HG03095 (cell line): ENCODE data around the gene RAB11FIP2.

Experiments
- ATAC-seq: cut with Tn5 transposase; IDR thresholded peaks from one replicate; pipeline ENCODE4 v1.9.1; 2021; ENCODE audit warnings: moderate library complexity; ENCODE audit not compliant: unreplicated experiment

Gene RAB11FIP2

GRCh38 chr10:117987244-117987909 is 59.4 kb downstream of the RAB11FIP2 start:
- no peak for ATAC-seq

DNA sequence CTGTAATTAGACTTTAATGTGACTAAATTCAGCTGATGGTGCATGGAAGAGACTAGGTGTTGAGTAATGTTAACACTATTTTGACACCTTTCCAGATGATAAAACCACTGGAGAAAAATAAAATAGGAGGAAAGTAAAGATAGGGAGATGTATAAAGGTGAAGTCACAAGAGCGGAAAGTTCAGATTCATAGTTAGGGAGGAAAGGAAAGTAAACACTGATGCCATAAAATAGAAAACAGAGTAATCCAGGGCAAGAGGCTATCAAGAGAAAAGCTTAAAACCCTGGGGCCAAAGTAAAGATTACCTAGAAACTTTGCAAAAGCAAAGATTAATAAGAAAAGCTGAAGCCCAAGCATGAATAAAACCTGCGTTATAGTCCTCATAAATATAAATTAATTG is 62.8 kb downstream of the RAB11FIP2 start:
- no peak for ATAC-seq

DNA sequence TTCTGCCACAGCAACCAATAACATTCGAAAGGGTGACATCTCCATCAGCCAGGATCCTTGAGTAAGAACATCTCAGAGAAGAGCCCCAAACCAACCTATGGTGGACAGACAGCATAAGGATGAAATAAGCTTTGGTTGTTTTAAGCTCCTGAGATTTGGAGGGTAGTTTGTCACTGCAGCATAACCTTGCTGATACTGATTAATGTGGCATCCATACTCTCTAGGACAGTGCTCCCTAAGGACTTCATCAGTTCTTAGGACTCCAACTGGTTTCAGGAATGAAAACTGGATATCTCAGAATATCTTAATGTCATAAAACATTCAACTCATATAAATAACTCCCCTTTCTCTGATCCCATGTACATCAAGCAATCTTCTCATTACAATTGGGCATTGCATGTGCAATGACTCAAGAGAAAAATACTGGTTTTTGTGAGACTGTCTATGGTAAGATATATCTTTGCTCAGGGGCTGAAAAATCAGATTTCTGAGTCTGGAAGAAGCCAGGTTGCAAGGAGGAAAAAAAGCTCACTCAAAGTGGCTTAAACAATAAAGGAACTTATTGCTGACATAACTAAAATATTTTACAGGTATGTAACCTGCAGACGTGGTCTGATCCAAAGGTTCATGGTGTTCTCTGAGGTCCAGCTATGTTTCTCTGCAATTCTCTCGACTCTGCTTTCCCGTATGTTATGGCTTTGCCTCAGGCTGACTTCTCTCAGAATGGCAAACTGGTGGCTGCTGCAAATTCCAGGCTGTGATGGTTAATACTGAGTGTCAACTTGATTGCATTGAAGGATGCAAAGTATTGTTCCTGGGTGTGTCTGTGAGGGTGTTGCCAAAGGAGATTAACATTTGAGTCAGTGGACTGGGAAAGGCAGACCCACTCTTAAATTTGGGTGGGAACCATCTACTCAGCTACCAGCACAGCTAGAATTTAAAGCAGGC is 65.7 kb downstream of the RAB11FIP2 start:
- ATAC-seq: no peak

- no peak for ATAC-seq
Observed at GRCh38 chr10:117980216-117980615, 66.5 kb downstream of the RAB11FIP2 start.

DNA sequence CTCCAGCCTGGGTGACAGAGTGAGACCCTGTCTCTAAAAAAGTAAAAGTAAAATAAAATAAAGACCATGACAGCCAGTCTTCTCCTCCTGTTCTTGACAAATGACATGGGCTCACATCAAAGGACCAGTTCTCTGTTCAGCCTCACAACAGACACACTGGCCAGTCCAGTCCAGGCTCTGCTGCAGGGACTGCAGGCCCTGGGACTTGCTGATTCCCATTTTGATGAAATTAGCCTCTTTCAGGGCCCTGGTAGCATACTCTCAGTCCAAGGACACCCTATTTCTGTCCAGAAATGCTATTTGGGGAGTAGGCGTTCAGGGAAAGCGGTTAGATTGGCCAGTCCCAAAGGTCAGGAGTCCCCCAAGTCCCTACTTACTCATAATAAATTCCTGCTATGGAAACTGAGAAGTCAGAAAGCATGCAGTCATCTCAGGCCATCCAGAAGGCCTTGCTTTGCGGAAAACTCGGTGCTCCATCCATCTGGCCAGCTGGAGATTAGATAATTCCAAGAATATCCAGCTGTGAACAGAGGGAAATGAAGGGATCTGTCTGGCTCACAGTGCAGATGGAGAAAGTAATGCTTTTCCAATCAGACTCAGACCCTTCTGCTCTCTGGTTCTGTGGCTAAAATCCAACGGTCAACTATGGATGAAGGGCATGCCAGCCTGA is 74.4 kb downstream of the RAB11FIP2 start:
- no peak for ATAC-seq

GRCh38 chr10:117970962-117971361 is 75.8 kb downstream of the RAB11FIP2 start:
- ATAC-seq: no peak

- no peak for ATAC-seq
Observed at GRCh38 chr10:117969592-117969991, 77.1 kb downstream of the RAB11FIP2 start.

DNA sequence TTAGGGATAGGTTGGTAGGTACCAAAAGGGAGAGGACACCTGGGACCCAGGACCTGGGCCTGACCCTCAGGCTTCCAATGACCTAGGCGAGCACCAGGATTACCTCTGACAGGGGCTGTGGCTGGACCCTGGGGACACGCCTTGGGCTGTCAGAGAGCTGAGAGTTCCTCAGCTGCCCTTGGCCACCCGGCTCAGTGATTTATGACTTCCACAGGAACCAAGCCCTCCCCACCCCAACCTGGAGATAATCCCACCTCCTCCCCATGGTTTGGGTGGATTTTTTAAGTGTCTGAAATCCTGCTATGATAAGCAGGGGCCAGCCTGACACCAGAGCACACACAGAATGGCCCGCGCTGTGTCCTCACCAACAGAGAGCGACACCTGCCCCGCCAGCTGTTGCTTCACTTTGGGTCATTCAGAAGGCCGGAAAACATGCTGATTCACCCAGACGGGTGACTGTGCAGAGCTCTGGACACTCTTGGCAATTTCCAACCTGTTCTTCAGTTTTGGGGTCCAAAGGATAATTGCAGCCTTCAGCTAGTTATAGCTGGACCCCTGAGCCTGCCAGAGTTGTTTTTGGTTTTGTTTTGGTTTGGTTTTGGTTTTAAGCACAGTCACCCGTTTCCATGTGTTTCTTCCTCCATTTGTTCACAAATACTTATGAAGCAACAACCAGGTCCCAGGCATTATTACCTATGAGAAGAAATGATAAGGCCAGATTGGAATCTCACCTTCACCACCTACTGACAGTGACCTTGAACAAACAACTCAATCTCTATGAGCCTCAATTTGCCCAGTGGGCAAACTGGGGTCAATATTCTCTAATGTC is 78.2 kb downstream of the RAB11FIP2 start:
- ATAC-seq: no peak

- ATAC-seq: no peak
Observed at GRCh38 chr10:117967149-117967650, 79.5 kb downstream of the RAB11FIP2 start.

DNA sequence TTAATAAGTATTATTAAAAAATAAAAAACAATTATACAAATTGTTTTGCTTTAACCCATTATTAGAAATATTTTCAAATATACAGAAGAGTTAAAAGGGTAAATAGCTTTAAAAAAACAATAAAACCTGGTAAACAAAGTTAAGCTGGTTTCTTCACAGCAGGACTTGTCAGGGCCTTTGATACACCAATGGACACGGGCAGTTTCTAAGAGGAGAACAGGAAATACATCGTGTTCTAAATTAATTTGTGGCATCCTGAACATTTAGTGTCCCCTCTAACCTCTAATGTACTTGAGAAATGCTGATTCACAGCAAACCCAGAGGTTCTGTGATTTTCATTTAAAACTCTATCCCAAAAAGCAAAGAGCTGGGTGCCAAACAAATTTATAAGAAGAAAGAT is 80.8 kb downstream of the RAB11FIP2 start:
- ATAC-seq: no peak

DNA sequence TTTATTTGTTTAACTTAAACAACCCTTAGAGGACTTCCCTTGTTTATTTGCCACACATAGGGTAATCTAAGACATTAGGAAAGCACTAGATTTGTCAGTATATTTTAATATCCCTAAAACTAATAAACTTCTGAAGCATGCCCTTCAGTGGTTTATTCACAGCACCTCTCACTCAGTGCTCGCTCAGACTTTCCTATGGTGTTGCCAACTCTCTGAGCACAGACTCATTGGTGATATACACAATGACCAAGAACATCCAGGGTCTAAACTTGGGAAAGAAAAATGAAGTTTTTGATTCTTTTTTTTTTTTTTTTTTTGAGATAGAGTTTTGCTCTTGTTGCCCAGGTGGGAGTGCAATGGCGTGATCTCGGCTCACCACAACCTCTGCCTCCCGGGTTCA is 82.2 kb downstream of the RAB11FIP2 start:
- no peak for ATAC-seq

- no peak for ATAC-seq
Observed at GRCh38 chr10:117960345-117960935, 86.3 kb downstream of the RAB11FIP2 start.

DNA sequence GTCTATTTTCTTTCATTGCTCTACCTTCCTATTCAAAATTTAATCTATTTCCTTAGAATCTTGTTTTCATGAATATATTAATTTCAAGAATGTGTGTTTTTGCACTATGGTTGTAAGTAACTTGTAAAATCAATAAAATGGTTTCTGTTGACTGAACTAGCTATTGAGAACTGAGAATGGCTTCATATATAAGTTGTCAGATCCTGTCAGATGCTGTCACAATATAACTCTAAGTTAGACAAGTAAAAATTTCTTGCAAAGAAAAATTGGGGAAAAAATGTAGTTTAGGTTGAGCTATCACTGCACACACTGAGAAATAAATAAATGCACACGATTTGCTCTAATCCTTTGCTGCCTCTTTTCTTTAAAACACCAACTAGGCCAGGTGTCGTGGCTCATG is 89.8 kb downstream of the RAB11FIP2 start:
- ATAC-seq: no peak

DNA sequence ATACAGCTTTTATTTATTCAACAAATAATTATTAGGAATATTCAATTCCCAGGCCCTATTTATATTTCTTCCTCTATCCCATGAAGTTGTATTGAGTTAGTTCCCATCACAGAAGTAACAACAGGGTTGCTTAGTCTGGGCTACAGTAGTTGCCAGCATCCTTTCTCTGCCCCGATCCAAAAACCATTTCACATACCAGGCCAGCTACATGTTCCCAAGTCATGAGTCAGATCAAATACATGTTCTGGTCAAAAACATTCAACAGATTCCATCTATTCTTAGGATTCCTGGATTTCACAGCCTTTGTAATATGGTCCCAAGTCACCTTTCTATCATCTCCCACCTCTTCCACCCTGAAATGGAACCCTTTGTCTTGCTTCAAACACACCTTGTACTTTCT is 91.6 kb downstream of the RAB11FIP2 start:
- ATAC-seq: no peak
